OCI-M2 (cell line): ENCODE data around the gene LBP.
"Not testable (repeated sequence)": the region's sequence is repeated elsewhere in the genome, so short reads cannot be mapped to it uniquely, and the experiment has no call there.

ENCODE experiments used
- DNase-seq: peaks from one replicate; lab custom pipeline; 2025; ENCODE audit not compliant: unreplicated experiment; lab: John Stamatoyannopoulos, UW

LBP gene

GRCh38 chr20:38346741-38347140 lies 459 bp downstream of the LBP start:
- DNase-seq = no peak

DNA sequence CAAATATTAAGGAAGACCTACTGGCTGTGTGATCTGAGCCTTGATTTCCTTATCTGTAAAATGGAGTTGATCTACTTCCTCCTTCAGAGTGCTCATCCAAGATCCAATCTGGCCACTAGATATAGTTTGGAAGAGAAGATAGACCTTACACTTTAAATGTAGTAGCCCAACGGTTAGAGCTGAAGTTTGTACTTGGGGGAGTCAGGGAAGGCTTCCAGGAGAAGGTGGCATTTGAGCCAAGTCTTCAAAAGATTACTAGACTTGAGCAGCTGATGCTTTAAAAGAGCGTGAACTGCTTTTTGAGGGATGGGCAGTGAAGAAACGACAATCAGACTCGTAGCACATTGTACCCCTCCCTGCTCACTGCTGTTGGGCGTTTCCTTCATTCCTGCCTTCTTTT lies 3.6 kb downstream of the LBP start:
- DNase-seq = no peak

- DNase-seq = no peak
Measured at GRCh38 chr20:38350879-38351775, 4.8 kb downstream of the LBP start.

DNA sequence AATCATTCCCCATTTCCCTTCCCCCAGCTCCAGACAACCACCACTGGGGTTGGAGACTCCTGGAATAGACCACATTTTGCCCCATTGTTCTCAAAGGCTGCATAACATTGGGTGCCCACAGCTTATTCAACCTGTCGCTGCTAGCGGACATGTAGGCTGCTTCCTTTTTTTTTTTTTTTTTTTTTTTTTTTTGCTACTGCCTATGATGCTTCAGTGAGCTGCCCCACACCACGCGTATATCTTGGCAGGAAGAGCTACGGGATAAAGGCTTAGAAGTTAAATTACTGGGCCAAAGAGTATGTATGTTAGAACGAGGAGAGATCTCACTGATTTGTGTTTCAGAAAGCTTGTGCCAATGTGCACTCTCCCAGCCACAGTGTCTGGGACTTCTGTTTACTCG lies 7.0 kb downstream of the LBP start:
- DNase-seq = no peak

DNA sequence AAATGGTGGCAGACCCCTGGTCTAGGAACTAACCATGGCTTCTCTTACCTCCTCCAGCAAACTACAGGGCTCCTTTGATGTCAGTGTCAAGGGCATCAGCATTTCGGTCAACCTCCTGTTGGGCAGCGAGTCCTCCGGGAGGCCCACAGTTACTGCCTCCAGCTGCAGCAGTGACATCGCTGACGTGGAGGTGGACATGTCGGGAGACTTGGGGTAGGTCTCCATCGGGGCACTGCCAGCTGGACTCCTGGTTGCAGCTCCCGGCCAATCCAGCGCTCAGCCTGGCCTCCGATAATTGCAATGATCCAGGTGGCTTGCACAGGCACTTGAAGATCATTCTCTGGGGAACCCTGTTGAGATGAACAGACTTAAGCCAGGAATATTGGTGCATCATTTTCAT lies 7.9 kb downstream of the LBP start:
- no peak for DNase-seq

DNA sequence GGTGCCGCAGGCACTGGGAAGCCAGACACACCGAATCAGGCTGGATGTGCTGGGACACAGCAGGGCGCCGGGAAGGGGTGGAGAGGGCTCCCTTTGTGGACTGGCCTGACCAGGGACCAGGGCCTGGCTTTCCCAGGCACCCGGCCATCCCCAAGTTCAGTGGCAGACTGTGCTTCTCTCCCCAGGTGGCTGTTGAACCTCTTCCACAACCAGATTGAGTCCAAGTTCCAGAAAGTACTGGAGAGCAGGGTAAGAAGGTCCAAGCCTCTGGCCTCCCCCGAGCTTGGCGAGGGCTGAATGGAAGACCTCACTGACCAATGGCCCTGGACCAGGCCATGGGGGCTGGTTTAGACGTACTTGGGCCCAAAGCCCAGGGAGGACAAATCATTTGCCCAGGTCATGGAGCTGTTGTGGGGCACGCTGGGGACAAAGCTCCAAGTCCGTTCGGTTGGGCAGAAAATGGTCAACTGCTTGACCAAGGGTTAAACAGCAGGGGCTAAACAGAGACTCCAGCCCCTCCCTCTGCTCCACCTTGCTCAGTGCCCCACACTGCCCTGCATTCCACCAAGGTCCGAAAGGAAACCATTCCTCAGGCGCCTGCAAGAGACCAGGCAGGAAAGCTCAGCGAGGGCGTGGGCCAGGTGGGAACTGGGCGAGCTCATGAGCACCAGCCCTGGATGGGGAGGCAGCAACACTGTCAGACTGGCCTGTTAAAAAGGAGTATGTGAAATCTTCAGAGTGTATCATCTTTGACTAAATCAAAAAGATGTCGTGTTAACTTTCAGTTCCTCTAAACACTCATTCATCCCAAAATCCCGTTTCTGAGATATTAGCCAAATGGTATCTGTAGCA lies 9.1 kb downstream of the LBP start:
- no peak for DNase-seq

GRCh38 chr20:38357653-38358207 lies 11.4 kb downstream of the LBP start:
- DNase-seq = no peak

- DNase-seq = no peak
Measured at GRCh38 chr20:38358556-38358955, 12.3 kb downstream of the LBP start.

DNA sequence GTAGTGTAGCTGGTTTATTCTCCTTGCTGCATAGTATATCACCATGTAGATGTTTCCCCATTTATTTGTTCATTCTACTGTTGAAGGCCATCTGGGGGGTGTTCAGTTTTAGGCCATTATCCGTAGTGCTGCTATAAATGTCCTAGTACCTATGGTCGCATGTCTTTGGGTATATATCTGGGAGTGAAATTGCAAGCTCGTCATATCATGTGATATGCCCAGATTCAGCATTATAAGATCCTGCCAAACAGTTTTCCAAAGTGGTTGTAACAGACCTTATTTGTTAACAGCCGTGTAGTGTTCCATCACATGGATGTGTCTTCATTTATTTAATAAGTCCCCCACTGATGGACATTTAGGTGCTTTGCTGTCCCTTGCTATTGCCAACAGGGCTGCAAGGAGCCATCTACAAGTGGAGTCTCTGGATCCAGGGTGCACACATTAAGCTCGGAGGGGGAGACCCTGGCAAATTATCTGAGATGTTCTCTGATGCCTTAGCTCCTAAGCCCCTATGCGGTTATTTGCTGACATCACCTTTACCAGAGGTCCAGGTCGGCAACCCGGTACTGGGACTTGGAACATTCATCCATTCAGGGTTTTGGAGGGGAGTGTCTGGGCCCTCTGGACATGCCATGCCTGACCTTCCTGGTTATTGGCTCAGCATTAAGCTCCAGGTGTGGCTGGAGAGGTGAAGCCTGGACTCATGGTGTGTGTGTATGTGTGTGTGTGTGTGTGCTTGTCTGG lies 16.9 kb downstream of the LBP start:
- no peak for DNase-seq

DNA sequence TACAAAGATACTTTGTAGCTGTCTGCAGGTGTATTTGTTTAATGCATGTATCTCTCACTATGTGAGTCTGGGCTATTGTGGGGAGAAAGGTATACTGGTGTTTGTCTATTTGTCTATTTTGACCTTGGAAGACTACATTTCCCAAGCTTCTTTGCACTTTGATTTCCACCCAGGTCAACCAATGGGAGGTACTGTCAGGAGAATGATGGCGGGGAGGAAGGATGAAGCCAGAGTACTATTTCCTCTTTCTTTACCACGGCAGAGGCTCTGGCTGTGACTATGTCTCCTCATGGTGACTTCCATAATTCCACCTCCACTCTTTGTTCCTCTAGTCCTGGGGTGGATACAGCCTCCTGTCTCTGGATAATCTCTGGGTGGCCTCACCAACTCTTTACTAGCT lies 23.1 kb downstream of the LBP start:
- DNase-seq = no peak

GRCh38 chr20:38372806-38373205 lies 26.5 kb downstream of the LBP start:
- DNase-seq = no peak

DNA sequence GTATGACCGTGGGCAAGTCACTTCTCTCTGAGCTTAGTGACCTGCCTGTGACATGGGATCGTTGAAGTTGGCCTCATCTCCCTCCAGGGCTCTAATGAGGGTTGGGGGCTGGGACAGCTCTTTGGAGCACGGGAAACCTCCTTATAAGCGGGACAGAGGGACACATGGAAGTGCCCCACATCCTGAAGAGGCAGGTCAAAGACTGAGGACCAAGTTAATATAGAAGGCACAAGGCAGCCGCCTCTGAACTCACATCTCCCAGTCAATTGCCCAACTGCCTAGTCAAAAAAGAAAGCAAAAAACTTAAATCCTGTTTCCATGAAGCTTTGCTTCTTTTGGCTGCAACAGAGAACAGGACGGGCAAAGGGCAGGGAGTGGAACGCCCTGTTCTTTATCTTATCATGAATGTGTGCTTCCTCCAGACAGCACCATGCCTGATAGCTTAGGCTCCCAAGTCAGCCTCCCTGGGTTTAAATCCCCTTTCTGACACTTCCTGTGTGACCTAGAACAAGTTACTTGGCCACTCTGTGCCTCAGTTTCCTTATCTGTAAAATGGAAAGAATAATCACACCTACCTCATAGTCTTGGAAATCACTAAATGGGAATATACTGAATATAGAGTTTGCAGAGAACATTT lies 27.1 kb downstream of the LBP start:
- DNase-seq = no peak

- DNase-seq = no peak
Measured at GRCh38 chr20:38373898-38374297, 27.6 kb downstream of the LBP start.

GRCh38 chr20:38377039-38377685 lies 30.9 kb downstream of the LBP start:
- DNase-seq = no peak

DNA sequence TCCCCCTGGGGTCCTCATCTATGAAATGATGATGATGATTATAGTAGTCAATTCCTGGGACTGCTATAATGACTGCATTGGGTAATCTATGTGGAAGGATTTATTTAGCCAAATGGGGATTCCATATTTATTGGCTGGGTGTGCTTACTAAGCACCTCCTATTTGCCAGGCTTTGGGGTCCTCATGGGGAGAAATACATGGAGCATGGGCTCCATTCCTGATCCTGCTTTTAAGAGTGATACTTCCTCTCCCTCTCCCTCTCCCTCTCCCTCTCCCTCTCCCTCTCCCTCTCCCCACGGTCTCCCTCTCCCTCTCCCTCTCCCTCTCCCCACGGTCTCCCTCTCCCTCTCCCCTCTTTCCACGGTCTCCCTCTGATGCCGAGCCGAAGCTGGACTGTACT lies 31.6 kb downstream of the LBP start:
- DNase-seq = not testable (repeated sequence)

GRCh38 chr20:38383147-38383546 lies 36.9 kb downstream of the LBP start:
- DNase-seq = no peak

GRCh38 chr20:38386004-38386403 lies 39.7 kb downstream of the LBP start:
- no peak for DNase-seq

DNA sequence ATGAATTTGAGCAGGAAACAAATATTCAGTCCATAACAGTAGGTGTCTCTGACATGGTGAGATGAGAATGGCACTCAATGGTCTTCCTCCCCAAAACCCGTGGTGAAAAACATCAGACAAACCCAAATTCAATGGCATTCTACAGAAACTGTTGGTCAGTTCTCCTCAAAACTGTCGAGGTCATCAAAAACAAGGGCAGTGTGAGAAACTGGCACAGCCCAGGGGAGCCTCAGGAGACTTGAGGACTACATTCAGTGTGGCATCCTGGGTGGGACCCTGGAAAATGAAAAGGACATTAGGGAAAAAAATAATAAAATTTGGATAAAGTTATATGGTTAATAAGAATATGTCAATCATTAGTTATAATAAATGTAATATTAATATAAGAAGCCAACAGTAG lies 40.6 kb downstream of the LBP start:
- DNase-seq = no peak

DNA sequence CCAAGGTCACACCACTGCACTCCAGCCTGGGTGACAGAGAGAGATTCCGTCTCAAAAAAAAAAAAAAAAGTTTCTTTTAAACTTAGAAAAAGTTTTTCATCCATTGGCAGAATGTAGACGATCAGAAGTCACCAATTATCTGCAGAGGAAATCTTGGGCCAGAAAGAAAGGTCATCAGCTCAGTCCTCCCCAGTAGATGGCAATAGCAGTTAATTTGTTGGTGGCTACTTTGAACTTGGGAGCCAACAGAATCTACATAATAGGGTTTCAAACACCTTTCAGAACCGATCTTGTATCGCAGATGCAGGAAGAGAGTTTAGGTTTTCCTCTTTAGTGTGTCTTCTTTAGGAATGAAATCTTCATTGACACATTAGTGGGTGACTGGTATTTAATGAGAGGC lies 41.7 kb downstream of the LBP start:
- DNase-seq = no peak

DNA sequence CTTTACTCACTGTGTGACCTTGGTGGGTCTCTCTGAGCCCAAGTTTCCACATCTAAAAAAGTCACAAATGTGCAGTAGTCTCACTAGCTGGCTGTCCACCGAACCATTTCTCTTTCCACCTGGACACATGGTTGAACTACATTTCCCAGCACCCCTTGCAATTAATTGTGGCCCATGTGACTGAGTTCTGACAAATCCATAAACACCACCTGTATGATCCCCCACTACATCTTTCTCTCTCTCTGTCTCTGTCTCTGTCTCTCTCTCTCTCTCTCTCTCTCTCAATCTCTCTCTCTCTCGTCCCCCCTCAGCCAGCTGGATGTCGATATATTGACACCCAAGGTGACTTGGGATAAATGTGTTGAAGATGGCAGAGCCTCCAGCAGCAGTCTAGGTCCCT lies 46.1 kb downstream of the LBP start:
- no peak for DNase-seq
